ENCODE measurements around the gene CD82. TPM values are rescaled to one million over a fixed set of nuclear protein-coding genes. Genes with fewer than 3 reads are reported as not detected.

The CD82 gene
- total and polyA plus RNA-seq, 2 of the 8 experiments (the other 6 are each of a cell fraction or from before 2014, with no cell fraction given), result 7.9 to 10.3 TPM

GRCh38 chr11:44621784-44622183 lies 56.3 kb downstream of the CD82 start:
- Histone ChIP-seq H2BK120ac (replicated peaks; ENCODE audit: low read depth, low read length) (no peak overlapping the region), H3K9me3 (ENCODE audit: insufficient read depth in 2 of 2, low read depth in 1 of 2, low read length in 1 of 2) (no peaks in the 10 kb centered on the region), H3K18ac (ENCODE audit: extremely low read depth, low read length) (peak overlapping the region; percentile 32; the same call in 1 of the 2 replicates), H2AK5ac (ENCODE audit: low read depth, low read length) (0 out of 2 replicates have a peak overlapping the region, but pooled peaks have one; percentile 65), H4K20me1 (replicated peaks in 1 of 2; ENCODE audit: control insufficient read depth in 1 of 2, insufficient read depth in 2 of 2, low read length in 2 of 2) (no peaks in the 10 kb centered on the region), H3K9ac (replicated peaks in 1 of 4; ENCODE audit: extremely low read depth in 1 of 4, low read depth in 3 of 4, low read length in 3 of 4) (no peak overlapping the region), H3K56ac (replicated peaks; ENCODE audit: insufficient read length, low read depth, low read length) (no peak overlapping the region), H3K4me3 (ENCODE audit: extremely low read depth in 1 of 4, insufficient read depth in 2 of 4, low read depth in 3 of 4, low read length in 4 of 4) (no peak overlapping the region), H2BK20ac (ENCODE audit: low read length) (0 out of 2 replicates have a peak overlapping the region, but pooled peaks have one; percentile 61), H2AFZ (ENCODE audit: low read length) (no peak overlapping the region), H3K14ac (ENCODE audit: insufficient read length) (no peak overlapping the region), H3K79me2 (ENCODE audit: control insufficient read depth in 1 of 2, insufficient read depth in 2 of 2, low read length in 2 of 2) (no peaks in the 10 kb centered on the region), H3K4me1 (replicated peaks in 1 of 4; ENCODE audit: control insufficient read depth in 3 of 4, insufficient read depth in 4 of 4, low read length in 3 of 4) (no peaks in the 10 kb centered on the region; a peak in 2 of 7 replicates), H2BK15ac (ENCODE audit: low read length) (peak overlapping the region; percentile 97), H3K23ac (ENCODE audit: insufficient read length) (no peak overlapping the region), H3K27me3 (replicated peaks in 1 of 4; ENCODE audit: control insufficient read depth in 3 of 4, extremely low read depth in 1 of 4, insufficient read depth in 3 of 4, low read length in 3 of 4) (peaks cover 0 to 9% (median 7%) of the 10 kb centered on the region in 4 experiments; a peak in 4 of 7 replicates), H2BK12ac (ENCODE audit: low read depth, low read length) (0 out of 2 replicates have a peak overlapping the region, but pooled peaks have one; percentile 14), H3K4ac (replicated peaks; ENCODE audit: insufficient read length, low read depth, low read length) (no peak overlapping the region), H4K5ac (ENCODE audit: insufficient read length, low read depth, low read length) (no peak overlapping the region), H2BK5ac (ENCODE audit: low read depth, low read length) (no peak overlapping the region), H4K8ac (ENCODE audit: extremely low read depth, insufficient read depth, low read length) (no peak overlapping the region; the same call in 1 of the 2 replicates), H3K79me1 (ENCODE audit: low read depth, low read length) (no peaks in the 10 kb centered on the region), H3K23me2 (ENCODE audit: low read depth, low read length) (no peaks in the 10 kb centered on the region), H3K4me2 (ENCODE audit: insufficient read depth in 1 of 2, low read depth in 2 of 2, low read length in 2 of 2) (peak overlapping the region; percentile 42 to 73; a peak in 3 of 4 replicates), H3K36me3 (ENCODE audit: control insufficient read depth in 2 of 4, insufficient read depth in 4 of 4, low read length in 3 of 4) (no peaks in the 10 kb centered on the region), H4K91ac (replicated peaks; ENCODE audit: insufficient read length, low read length) (peak overlapping the region; percentile 56), H3K27ac (ENCODE audit: low read depth, low read length) (no peak overlapping the region)
- FAIRE-seq (no peak), DNase-seq (ENCODE audit: low read depth in 1 of 2, low spot score in 2 of 2) (no peak)
- ChIA-PET CTCF (ENCODE audit: partially characterized antibody) (interaction anchor here (0.5 to 8.8 kb wide), 60 partner anchors 9 to 489 kb away, joined by 3 to 162 read pairs (median 5); partner anchors contain the start of gene TSPAN18), POLR2A (ENCODE audit: partially characterized antibody) (interaction anchor here (1.1 to 1.4 kb wide), 2 partner anchors 132 to 155 kb away, joined by 3 to 4 read pairs; no protein-coding TSS in a partner anchor)
- WGBS, 2 experiments (ENCODE audit: extremely low coverage in 1 of 2, insufficient coverage in 1 of 2, insufficient read length in 1 of 2, insufficient replicate concordance in 2 of 2, low coverage in 1 of 2, low lambda C conversion rate in 2 of 2, missing lambda C conversion rate in 1 of 2), result 67% methylated on average over 8 of the region's 8 CpGs; no CpG with 5 or more reads in 1 of the 2 experiments
- TF ChIP-seq ATF3 (IDR thresholded peaks at IDR 0.05; ENCODE audit: insufficient read depth, low read depth, low read length), result no peak
- TF ChIP-seq RXRA (IDR thresholded peaks at IDR 0.05; ENCODE audit: insufficient read depth, low read depth, low read length), result no peak
- TF ChIP-seq SRF (IDR thresholded peaks at IDR 0.05; ENCODE audit: low read depth, low read length), result no peak
